Activated naive CD8-positive, alpha-beta T cell (primary cell): ENCODE measurements around the gene SPG11.
"Not testable (repeated sequence)": the region's sequence is repeated elsewhere in the genome, so short reads cannot be mapped to it uniquely, and the experiment has no call there.

ENCODE experiments used
- H3K27ac Mint-ChIP-seq: one replicate; pipeline ENCODE4 v1.8.0; 2021; ENCODE audit warnings: mixed read lengths
- H3K27me3 Mint-ChIP-seq: one replicate; pipeline ENCODE4 v1.8.0; 2021; ENCODE audit warnings: mixed read lengths
- H3K36me3 Mint-ChIP-seq: one replicate; pipeline ENCODE4 v1.8.0; 2021; ENCODE audit warnings: mixed read lengths
- H3K4me1 Mint-ChIP-seq: one replicate; pipeline ENCODE4 v1.8.0; 2021; ENCODE audit warnings: low read depth, mixed read lengths
- H3K4me3 Mint-ChIP-seq: one replicate; pipeline ENCODE4 v1.8.0; 2021; ENCODE audit warnings: mild to moderate bottlenecking, mixed read lengths
- H3K9me3 Mint-ChIP-seq: one replicate; pipeline ENCODE4 v1.8.0; 2021; ENCODE audit warnings: low read depth, mixed read lengths

Gene SPG11

DNA sequence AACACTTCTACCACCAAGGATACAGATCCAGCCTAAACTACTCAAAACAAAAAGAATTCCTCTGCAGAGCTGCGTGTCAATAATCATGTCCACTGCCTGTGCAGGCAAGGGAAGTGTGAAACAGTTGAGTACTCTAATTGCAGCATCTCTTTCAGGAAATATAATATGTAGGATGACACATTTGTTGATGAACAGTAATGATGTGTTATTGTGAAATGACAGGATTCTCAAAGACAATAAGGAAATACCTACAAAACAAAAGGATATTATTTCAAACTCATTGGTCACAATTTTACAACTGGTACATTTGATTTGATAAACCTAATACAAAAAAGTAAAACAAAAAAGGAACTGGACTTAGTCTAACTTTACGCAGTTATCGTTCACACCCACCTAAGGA, 4.4 kb downstream of the SPG11 start:
- Mint-ChIP-seq H3K27me3 (no peaks in the 10 kb centered on the region), H3K9me3 (no peaks in the 10 kb centered on the region), H3K27ac (peak overlapping the region; percentile 4), H3K4me3 (no peak overlapping the region), H3K4me1 (peaks cover 36% of the 10 kb centered on the region), H3K36me3 (peaks cover 11% of the 10 kb centered on the region)

DNA sequence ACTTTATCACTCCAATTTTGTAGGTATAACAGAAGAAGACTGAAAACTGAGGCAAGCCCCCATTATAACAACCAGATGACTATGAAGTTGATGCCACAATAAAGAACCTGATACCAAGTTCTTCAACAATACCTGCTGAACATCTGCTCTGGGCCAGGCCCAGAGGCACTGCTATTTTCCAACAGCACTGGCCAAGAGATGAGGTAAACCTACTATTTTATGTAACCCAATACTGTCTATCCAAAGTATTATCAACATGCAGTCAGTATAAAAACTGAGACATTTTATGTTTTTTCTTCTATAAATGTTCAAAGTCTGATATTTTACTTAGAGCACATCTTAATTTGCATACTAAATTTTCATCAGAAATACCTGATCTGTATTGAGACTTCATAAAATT, 6.1 kb downstream of the SPG11 start:
- H3K27me3 Mint-ChIP-seq, result no peaks in the 10 kb centered on the region
- H3K27ac Mint-ChIP-seq, result no peak overlapping the region
- H3K9me3 Mint-ChIP-seq, result no peaks in the 10 kb centered on the region
- peaks cover 35% of the 10 kb centered on the region for H3K4me1 Mint-ChIP-seq
- H3K36me3 Mint-ChIP-seq, result peaks cover 16% of the 10 kb centered on the region
- no peak overlapping the region for H3K4me3 Mint-ChIP-seq

DNA sequence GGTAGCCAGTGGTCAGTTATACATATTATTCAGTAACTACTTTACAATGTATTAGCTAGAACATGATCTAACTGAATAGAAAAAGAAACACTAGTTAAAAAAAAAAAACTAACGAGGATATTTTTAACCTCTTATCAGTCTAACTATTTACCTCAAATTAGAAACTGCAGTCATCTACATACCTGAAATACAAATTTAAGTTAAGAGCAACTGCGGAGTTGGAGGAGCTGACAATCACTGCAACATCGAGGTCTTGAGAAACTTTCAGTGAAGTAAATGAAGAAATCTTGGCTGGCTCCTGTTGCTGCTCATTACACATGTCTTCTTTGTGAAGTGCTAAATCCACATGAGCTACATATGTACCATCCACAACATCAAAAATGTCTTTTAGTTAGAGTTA, 6.5 kb downstream of the SPG11 start:
- peaks cover 39% of the 10 kb centered on the region for H3K4me1 Mint-ChIP-seq
- H3K9me3 Mint-ChIP-seq, result no peaks in the 10 kb centered on the region
- H3K4me3 Mint-ChIP-seq, result no peak overlapping the region
- no peak overlapping the region for H3K27ac Mint-ChIP-seq
- H3K27me3 Mint-ChIP-seq, result no peaks in the 10 kb centered on the region
- peaks cover 18% of the 10 kb centered on the region for H3K36me3 Mint-ChIP-seq

DNA sequence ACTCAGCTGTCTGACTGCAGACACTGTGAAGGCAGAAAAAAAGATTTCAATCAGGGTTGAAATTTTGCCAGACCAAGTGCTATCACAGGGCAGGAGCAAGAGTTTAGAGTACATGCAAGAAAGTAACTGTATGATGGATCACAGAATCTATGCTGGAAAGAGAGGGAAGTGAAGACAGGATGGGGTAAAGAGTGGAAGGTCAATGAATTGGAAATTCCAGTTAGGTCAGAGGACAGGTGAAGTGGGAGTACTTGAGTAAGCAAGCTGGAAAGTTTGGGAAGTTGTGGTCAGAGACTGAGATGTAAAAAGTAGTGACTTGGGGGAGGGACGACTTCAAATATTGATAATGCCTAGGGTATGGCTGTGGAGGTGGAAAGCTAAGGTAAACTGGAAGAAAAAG, 7.2 kb downstream of the SPG11 start:
- peak overlapping the region; percentile 17 for H3K27ac Mint-ChIP-seq
- H3K4me1 Mint-ChIP-seq, result peaks cover 40% of the 10 kb centered on the region
- H3K27me3 Mint-ChIP-seq, result no peaks in the 10 kb centered on the region
- peaks cover 24% of the 10 kb centered on the region for H3K36me3 Mint-ChIP-seq
- no peaks in the 10 kb centered on the region for H3K9me3 Mint-ChIP-seq
- H3K4me3 Mint-ChIP-seq, result no peak overlapping the region

DNA sequence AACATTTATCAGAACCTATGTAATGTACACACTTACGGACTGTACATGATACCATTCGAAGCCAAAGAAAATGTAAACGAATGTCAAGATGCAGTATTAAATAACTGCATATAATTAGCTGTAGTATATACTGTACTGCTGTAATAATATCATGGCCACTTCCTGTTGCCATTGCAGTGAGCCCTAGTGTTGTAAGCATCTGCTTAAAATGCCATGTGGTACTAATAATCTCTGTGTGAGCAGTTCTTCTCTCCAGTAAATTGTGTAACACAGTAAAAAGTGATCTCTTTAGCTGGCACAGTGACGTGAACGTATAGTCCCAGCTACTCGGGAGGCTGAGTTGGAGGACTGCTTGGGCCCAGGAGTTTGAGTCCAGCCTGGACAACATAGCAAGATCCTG, 8.6 kb downstream of the SPG11 start:
- Mint-ChIP-seq H3K27me3 (no peaks in the 10 kb centered on the region), H3K36me3 (peaks cover 29% of the 10 kb centered on the region), H3K4me3 (no peak overlapping the region), H3K4me1 (peaks cover 35% of the 10 kb centered on the region), H3K9me3 (no peaks in the 10 kb centered on the region), H3K27ac (no peak overlapping the region)

GRCh38 chr15:44647637-44648036, 15.8 kb downstream of the SPG11 start:
- no peak overlapping the region for H3K27ac Mint-ChIP-seq
- H3K27me3 Mint-ChIP-seq, result no peaks in the 10 kb centered on the region

DNA sequence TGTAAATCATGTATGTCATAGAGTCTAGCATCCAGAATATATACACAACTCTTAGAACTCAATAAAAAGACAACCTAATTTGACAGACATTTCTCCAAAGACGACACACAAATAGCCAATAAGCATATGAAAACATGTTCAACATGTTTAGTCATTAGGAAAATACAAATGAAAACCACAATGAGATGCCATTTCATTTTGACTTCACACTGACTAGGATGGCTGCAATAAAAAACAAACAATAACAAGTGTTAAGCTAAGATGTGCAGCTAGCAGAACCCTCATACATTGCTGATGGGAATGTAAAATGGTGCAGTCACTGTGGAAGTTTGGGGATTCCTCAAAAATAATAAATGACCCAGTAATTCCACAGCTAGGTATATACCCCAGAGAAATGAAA, 16.4 kb downstream of the SPG11 start:
- peaks cover 34% of the 10 kb centered on the region for H3K36me3 Mint-ChIP-seq
- peaks cover 54% of the 10 kb centered on the region for H3K4me1 Mint-ChIP-seq
- no peaks in the 10 kb centered on the region for H3K27me3 Mint-ChIP-seq
- H3K9me3 Mint-ChIP-seq, result peaks cover 9% of the 10 kb centered on the region
- no peak overlapping the region for H3K4me3 Mint-ChIP-seq
- H3K27ac Mint-ChIP-seq, result peak overlapping the region; percentile 24

More at GRCh38 chr15:44647637-44648036, 15.8 kb downstream of the SPG11 start:
- H3K4me3 Mint-ChIP-seq, result no peak overlapping the region
- peaks cover 36% of the 10 kb centered on the region for H3K36me3 Mint-ChIP-seq
- peaks cover 57% of the 10 kb centered on the region for H3K4me1 Mint-ChIP-seq
- peaks cover 9% of the 10 kb centered on the region for H3K9me3 Mint-ChIP-seq

DNA sequence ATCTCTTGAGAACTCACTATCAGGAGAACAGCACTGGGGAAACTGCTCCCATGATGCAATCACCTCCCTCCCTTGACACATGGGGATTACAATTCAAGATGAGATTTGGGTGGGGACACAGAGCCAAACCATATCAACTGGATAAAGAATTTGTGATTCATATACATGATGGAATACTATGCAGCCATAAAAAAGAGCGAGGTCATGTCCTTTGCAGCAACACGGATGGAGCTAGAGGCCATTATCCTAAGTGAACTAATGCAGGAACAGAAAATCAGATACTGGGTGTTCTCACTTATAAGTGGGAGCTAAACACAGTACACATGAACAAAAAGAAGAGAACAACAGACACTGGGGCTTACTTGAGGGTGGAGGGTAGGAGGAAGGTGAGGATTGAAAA, 17.0 kb downstream of the SPG11 start:
- Mint-ChIP-seq H3K4me1 (peaks cover 52% of the 10 kb centered on the region), H3K9me3 (peaks cover 9% of the 10 kb centered on the region), H3K4me3 (no peak overlapping the region), H3K27ac (no peak overlapping the region), H3K27me3 (no peaks in the 10 kb centered on the region), H3K36me3 (peaks cover 33% of the 10 kb centered on the region)

GRCh38 chr15:44641651-44642050, 21.8 kb downstream of the SPG11 start:
- Mint-ChIP-seq H3K27me3 (no peaks in the 10 kb centered on the region), H3K36me3 (peaks cover 31% of the 10 kb centered on the region), H3K4me3 (no peak overlapping the region), H3K4me1 (peaks cover 37% of the 10 kb centered on the region), H3K9me3 (peaks cover 9% of the 10 kb centered on the region), H3K27ac (peak overlapping the region; percentile 5)

GRCh38 chr15:44636976-44637375, 26.5 kb downstream of the SPG11 start:
- H3K9me3 Mint-ChIP-seq, result no peaks in the 10 kb centered on the region
- H3K27ac Mint-ChIP-seq, result no peak overlapping the region
- H3K4me1 Mint-ChIP-seq, result peaks cover 22% of the 10 kb centered on the region
- H3K27me3 Mint-ChIP-seq, result no peaks in the 10 kb centered on the region
- H3K4me3 Mint-ChIP-seq, result no peak overlapping the region
- H3K36me3 Mint-ChIP-seq, result peaks cover 19% of the 10 kb centered on the region

DNA sequence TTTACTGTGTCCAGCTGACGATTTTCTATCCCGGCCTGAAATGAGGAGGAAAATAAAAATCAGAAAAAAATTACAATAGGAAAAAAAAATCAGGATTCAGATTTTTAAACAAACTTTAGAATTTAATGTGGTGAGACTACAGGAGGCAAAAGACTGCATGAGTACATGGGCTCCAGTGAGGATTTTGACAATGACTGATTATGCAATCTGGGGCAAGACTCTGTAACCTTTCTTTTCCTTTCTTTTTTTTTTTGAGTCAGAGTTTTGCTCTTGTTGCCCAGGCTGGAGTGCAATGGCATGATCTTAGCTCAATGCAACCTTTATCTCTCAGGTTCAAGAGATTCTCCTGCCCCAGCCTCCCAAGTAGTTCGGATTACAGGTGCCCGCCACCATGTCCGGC, 29.9 kb downstream of the SPG11 start:
- Mint-ChIP-seq H3K27me3 (no peaks in the 10 kb centered on the region), H3K4me3 (peak overlapping the region; percentile 59), H3K9me3 (no peaks in the 10 kb centered on the region), H3K27ac (peak overlapping the region; percentile 92), H3K4me1 (peaks cover 22% of the 10 kb centered on the region), H3K36me3 (peaks cover 15% of the 10 kb centered on the region)

GRCh38 chr15:44625286-44625685, 38.2 kb downstream of the SPG11 start:
- H3K9me3 Mint-ChIP-seq, H3K36me3 Mint-ChIP-seq, H3K4me1 Mint-ChIP-seq, H3K4me3 Mint-ChIP-seq, H3K27me3 Mint-ChIP-seq: not testable (repeated sequence)
- peak overlapping the region; percentile 41 for H3K27ac Mint-ChIP-seq

DNA sequence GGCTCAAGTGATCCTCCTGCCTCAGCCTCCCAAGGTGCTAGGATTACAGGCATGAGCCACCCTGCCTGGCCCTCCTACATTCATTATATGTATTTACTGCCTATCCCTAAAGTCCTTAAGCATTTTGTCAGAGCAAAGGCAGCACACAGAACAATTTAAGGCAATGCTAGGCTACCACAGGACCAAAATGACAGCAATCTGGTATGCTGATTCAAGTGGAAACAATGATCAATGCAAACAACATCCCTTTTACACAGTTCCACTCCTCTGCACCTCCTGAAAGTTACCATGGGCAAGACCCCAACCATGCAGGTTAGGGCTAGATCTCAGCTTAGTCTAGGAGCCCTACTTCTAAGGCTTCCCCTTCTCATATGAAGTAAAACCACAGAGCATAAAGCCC, 40.3 kb downstream of the SPG11 start:
- Mint-ChIP-seq H3K27me3 (no peaks in the 10 kb centered on the region), H3K4me3 (no peak overlapping the region), H3K27ac (no peak overlapping the region), H3K36me3 (peaks cover 3% of the 10 kb centered on the region), H3K9me3 (no peaks in the 10 kb centered on the region), H3K4me1 (peaks cover 6% of the 10 kb centered on the region)

GRCh38 chr15:44620081-44620480, 43.4 kb downstream of the SPG11 start:
- Mint-ChIP-seq H3K27me3 (no peaks in the 10 kb centered on the region), H3K9me3 (no peaks in the 10 kb centered on the region), H3K4me1 (peaks cover 4% of the 10 kb centered on the region), H3K36me3 (peaks cover 9% of the 10 kb centered on the region), H3K27ac (no peak overlapping the region), H3K4me3 (no peak overlapping the region)

GRCh38 chr15:44616974-44617373, 46.5 kb downstream of the SPG11 start:
- Mint-ChIP-seq H3K27me3 (no peaks in the 10 kb centered on the region), H3K4me1 (no peaks in the 10 kb centered on the region), H3K4me3 (no peak overlapping the region), H3K36me3 (peaks cover 8% of the 10 kb centered on the region), H3K9me3 (no peaks in the 10 kb centered on the region), H3K27ac (no peak overlapping the region)

GRCh38 chr15:44606740-44607139, 56.7 kb downstream of the SPG11 start:
- Mint-ChIP-seq H3K36me3 (peaks cover 15% of the 10 kb centered on the region), H3K9me3 (no peaks in the 10 kb centered on the region), H3K4me1 (no peaks in the 10 kb centered on the region), H3K4me3 (no peak overlapping the region), H3K27me3 (no peaks in the 10 kb centered on the region), H3K27ac (no peak overlapping the region)
